ENCODE data around the gene SERF2.
"Not testable (repeated sequence)": the region's sequence is repeated elsewhere in the genome, so short reads cannot be mapped to it uniquely, and the experiment has no call there.

Gene SERF2

GRCh38 chr15:43794269-43795037, 2.3 kb downstream of the SERF2 start:
- no peak for DNase-seq (ENCODE audit: low spot score)

GRCh38 chr15:43795197-43795596, 3.1 kb downstream of the SERF2 start:
- DNase-seq (ENCODE audit: low spot score) = no peak

- no peak for DNase-seq (ENCODE audit: low spot score)
These were observed 3.9 kb downstream of the SERF2 start for GRCh38 chr15:43795997-43796396.

DNA sequence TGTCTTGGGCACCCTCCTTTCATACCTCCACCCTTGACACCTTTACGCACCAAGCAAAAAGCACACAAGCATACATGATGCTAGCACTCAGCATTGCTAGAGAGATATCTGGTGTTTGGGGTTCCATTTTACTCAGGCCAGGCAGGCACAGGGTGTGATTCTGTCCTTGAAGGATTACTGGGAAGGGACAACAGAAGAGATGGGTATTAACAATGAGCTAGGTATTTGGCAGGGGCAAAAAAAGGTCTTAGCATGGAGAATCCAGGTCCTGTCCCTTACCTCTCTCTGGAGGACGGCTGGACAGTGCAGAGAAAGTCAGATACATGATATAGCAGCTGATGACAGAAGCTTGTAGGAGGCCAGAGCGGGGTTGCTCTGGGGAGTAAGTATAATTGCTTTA, 4.4 kb downstream of the SERF2 start:
- DNase-seq (ENCODE audit: low spot score) = no peak

DNA sequence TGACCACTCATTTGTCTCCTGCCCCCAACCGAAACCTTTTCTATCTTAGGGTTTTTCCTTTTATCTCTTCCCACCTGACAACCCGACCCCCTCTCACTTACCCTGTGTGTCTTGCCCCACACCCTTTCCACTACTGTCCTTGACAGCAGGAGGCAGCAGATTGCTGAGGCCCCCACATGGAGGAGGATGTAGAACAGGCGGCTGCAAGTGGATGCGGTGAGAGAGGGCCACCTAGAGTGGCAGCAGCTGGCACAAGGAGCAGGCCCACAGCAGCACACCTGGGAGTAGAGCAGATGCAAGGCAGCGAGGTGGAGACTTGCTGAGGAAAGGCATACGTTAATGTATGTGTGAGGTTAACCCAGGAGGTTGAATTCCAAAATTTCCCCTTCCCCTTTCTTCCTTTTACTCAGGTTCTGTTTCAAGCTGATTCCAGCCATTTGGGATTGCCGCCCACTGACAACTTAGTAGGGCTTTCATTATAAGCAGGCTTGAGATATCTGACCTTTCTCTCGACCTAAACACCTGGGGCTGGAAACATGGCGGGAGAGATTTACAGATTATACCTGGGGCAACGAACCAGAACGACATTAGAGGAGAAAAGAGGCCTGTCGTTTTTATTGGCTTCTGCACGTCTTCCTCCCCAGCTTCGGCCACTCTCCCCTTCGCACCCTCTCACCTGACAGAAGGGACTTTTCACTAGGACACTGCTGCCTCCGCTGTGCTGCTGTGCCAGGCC, 7.3 kb downstream of the SERF2 start:
- no peak for DNase-seq (ENCODE audit: low spot score)

DNA sequence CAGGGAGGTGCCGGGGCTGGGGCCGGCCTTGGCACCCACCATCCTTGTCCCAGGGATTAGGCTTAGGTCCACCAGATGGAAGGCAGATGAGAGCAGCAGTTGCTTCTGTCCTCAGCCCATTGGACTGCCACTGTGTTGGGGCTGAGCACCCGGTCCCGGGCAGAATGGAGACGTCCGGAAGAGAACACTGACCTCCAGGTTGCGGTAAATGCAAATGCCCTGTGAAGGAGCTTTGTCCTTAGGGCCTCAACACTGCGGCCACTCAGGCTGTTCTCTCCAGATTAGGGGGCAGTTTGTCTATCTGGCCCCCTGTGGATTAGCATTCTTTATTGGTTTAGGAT, 7.8 kb downstream of the SERF2 start, which contains the start of gene SERINC4:
TSS of gene SERINC4 (minus strand) at position 276 of the 341 bp plus-strand sequence. CDS start at position 42, 234 bp downstream.
- DNase-seq (ENCODE audit: low spot score) = no peak

- peak; percentile 90 for DNase-seq (ENCODE audit: low spot score)
These were observed 8.4 kb downstream of the SERF2 start, which contains the start of gene HYPK for GRCh38 chr15:43800286-43801141. HYPK (plus strand) TSS chr15:43800599; CDS start chr15:43800623, 24 bp downstream.

GRCh38 chr15:43802676-43803075, 10.6 kb downstream of the SERF2 start:
- not testable (repeated sequence) for DNase-seq (ENCODE audit: low spot score)

DNA sequence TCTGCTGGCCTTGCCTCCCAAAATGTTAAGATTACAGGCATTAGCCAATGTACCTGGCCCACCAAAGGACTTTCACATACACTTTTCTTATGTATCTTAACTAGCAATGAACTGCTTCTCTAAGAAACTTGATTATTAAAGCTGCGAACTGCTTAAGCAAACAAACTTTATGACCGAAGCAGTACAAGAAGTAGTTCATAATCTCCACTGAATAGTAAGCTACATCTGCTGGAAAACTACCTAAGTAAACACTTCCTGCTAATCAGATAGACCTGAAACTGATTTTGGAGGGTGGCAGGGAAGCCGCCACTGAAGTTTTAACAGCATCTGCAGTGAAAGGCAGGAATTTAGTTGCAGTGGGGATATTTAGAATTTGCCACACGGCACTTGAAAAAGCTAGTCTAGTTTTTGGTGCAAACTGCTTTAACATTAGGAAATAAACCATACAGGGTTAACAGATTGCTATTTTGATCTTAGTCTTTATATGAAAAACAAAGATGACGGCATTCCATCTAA, 16.4 kb downstream of the SERF2 start:
- no peak for DNase-seq (ENCODE audit: low spot score)

GRCh38 chr15:43808960-43809678, 17.0 kb downstream of the SERF2 start:
- DNase-seq (ENCODE audit: low spot score) = no peak

DNA sequence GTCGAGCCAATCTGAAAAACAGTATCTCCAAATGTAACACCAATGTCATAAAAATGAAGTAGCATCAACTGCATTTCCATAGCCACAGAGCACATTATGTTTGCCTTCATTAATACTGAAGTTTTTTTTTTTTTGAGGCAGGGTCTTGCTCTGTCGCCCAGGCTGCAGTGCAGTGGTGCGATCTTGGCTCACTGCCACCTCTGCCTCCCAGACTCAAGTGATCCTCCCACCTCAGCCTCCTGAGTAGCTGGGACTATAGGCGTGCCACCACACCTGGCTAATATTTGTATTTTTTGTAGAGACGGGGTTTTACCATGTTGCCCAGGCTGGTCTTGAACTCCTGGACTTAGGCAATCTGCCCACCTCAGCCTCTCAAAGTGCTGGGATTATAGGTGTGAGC, 22.9 kb downstream of the SERF2 start:
- DNase-seq (ENCODE audit: low spot score) = not testable (repeated sequence)

- no peak for DNase-seq (ENCODE audit: low spot score)
These were observed 29.4 kb downstream of the SERF2 start for GRCh38 chr15:43821505-43821904.

DNA sequence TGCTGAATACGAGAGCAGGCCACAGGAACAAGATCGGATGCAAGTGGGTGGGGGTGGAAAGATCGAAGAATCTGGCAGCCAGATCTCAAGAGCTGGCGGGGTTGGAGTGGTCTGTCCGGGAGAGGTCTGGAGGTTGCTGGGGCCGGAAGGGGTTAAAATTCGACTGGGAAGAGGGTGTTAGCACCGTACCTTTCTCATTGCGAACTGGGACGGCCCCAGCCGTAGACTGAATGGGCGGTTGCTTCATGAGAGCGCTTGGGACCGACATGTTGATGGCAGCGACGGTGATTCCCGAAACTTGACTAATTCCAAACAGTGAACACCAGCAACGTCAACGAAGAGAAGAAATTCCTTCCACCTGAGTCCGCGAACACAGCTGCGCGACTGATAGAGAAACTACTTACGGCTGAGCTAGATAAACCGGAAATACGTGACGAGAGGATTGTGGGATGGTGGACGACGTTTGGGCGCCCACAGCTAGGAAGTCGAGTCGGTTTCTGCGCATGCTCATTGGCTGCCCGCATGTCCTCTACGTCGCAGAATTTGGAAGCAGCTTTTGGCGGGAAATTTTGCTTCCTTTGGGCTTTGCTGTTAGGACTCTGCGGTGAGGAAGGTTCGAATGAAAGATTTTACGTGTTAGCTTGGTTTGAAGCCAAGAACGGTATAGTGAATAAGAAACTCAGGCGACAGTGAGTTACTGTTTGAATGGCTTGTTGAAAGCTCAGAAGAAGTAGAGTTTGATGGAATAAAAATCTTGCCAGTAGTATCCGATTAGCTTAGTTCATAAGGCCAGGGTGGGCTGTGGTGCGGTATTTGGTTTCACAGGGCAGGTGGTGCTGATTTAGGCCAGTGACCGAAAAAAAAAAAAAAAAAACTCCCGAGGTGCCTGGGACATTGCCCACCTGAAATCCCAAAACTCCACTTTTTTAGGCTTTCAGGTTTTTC, 32.5 kb downstream of the SERF2 start, which contains the start of gene MFAP1:
TSS of gene MFAP1 (minus strand) at position 389 of the 945 bp plus-strand sequence. CDS start at position 268, 121 bp downstream.
- DNase-seq (ENCODE audit: low spot score) = peak; percentile 94

GRCh38 chr15:43825305-43825704, 33.2 kb downstream of the SERF2 start:
- not testable (repeated sequence) for DNase-seq (ENCODE audit: low spot score)

DNA sequence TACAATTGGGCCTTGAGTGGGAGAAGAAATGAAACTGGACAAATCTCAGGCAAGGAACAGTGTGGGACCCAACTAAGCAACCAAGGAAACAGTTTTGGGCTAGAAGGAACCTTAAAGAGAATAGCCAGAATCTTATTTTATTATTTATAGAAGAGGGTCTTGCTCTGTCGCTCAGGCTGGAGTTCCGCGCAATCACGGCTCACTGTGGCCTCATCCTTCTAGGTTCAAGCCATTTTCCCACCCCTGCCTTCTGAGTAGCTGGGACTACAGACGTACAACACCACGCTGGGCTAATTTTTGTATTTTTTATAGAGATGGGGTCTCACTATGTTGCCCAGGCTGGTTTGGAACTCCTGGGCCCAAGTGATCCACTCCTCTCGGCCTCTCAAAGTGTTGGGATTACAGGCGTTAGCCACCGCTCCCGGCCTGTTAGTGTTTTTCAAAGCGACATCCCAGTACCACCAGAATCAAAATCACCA, 33.9 kb downstream of the SERF2 start:
- no peak for DNase-seq (ENCODE audit: low spot score)

DNA sequence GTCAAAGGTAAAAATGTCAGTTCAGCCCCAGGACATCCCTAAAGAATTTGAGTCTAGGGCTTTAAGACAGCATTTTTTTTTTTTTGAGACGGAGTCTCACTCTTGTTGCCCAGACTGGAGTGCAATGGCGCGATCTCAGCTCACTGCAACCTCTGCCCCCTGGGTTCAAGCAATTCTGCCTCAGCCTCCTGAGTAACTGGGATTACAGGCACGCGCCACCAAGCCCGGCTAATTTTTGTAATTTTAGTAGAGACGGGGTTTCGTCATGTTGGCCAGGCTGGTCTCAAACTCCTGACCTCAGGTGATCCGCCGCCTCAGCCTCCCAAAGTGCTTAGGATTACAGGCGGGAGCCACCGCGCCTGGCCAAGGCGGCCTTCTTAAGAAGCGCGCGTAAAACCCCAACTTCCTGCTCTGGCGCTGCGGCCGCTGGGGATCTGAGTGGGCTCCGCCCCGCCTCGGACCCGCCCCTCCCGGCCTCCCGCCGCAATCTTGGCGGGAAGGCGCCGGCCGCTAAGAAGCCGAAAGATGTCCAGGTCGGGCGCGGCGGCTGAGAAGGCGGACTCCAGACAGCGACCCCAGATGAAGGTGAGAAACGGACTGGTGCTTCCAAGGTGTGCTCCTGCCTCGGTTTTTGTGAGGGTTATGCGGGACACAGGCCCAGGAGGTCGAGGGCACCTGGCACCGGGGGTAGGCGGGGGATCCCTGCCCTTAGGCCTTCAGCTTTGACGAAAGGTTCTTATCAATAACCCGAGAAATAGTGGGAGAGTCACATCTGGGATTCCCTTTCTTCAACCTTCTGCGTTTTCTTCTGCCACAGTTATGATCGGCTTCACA, 34.6 kb downstream of the SERF2 start, which contains the start of gene WDR76:
TSS of gene WDR76 (plus strand) at position 495 of the 834 bp plus-strand sequence. CDS start at position 526, 31 bp downstream.
- DNase-seq (ENCODE audit: low spot score) = peak; percentile 87

DNA sequence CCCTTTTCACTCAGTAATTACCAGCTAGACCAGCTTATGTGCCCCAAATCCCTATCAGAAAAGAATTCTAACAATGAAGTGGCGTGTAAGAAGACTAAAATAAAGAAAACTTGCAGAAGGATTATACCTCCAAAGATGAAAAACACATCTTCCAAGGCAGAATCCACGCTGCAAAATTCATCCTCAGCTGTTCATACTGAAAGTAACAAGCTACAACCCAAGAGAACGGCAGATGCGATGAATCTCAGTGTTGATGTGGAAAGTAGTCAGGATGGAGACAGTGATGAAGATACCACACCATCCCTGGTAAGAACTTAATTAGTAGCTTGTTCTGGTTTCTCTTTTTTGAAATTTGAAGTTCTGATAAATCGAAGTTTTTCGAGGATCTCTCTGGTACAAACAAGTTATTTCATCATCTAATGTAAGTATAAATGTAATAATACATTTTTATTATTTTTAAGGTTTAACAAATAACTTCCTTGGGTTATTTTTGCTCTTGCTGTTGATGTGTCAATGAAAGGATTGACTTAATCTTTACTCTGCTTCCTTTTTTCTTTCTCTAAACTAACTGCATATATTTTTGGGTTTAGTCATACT, 36.0 kb downstream of the SERF2 start:
- DNase-seq (ENCODE audit: low spot score) = no peak

DNA sequence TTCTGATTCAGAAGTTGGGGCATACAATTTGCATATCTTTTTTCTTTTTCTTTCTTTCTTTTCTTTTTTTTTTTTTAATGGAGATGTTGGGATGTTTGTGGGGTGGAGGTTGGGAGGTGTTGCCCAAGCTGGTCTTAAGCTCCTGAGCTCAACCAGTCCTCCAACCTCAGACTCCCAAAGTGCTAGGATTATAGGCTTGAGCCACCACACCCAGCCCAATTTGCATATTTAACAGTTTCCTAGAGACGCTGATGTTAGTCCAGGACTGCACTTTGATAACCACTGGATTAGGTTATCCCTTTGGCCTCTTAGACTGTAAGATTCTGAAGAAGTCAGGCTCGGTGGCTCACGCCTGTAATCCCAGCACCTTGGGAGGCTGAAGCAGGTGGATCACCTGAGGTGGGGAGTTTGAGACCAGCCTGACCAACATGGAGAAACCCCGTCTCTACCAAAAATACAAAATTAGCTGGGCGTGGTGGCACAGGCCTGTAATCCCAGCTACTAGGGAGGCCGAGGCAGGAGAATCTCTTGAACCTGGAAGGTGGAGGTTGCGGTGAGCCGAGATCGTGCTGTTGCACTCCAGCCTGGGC, 37.9 kb downstream of the SERF2 start:
- DNase-seq (ENCODE audit: low spot score) = not testable (repeated sequence)

Data from iPS-NIHi11 (cell line).